Upper lobe of left lung (tissue), 6 donors: Measurements from ENCODE around the gene DCTN2. TPM values are rescaled to one million over a fixed set of nuclear protein-coding genes. Genes with fewer than 3 reads are reported as not detected.

Experiments used
- ATAC-seq, 2 donors: fragments of 200-7000 bp; cut with Tn5 transposase; one replicate each; pipeline ENCODE4 v1.9.1; 2022; ENCODE audit warnings: mild to moderate bottlenecking in 2 of 2, moderate library complexity in 2 of 2; ENCODE audit not compliant: low FRiP score in 2 of 2
- DNase-seq, 2 donors: peaks; one replicate each; pipeline ENCODE4 v3.0.0-alpha.2; 2019 to 2020
- H3K27ac ChIP-seq, 4 donors: fragments of 200-600 bp; sonication (generic); one replicate each; pipeline ENCODE4 v1.5.1; 2016 to 2019
- H3K27me3 ChIP-seq, 4 donors: fragments of 200-600 bp; sonication (generic); one replicate each; pipeline ENCODE4 v1.5.1; 2017 to 2019
- H3K36me3 ChIP-seq, 4 donors: fragments of 200-600 bp; sonication (generic); one replicate each; pipeline ENCODE4 v1.5.1; 2016 to 2019
- H3K4me1 ChIP-seq, 4 donors: fragments of 200-600 bp; sonication (generic); one replicate each; pipeline ENCODE4 v1.5.1; 2018 to 2019
- H3K4me3 ChIP-seq, 4 donors: fragments of 200-600 bp; sonication (generic); one replicate each; pipeline ENCODE4 v1.5.1; 2017 to 2019; ENCODE audit warnings: mild to moderate bottlenecking in 2 of 4, moderate library complexity in 1 of 4
- H3K9me3 ChIP-seq, 4 donors: fragments of 200-600 bp; sonication (generic); one replicate each; pipeline ENCODE4 v1.5.1; 2018 to 2019
- EP300 ChIP-seq, 4 donors: sonication (generic); formaldehyde crosslinking; IDR thresholded peaks; one replicate each; pipeline ENCODE4 v1.5.1; 2017; ENCODE audit warnings: antibody characterized with exemption in 4 of 4, control low read depth in 2 of 4
- POLR2A ChIP-seq, 4 donors: fragments of 450-650 bp; IDR thresholded peaks; one replicate each; pipeline ENCODE4 v1.5.1; 2016 to 2017; ENCODE audit warnings: antibody characterized with exemption in 4 of 4, mild to moderate bottlenecking in 2 of 4
- POLR2AphosphoS5 ChIP-seq, 2 donors: sonication (generic); formaldehyde crosslinking; IDR thresholded peaks; one replicate each; pipeline ENCODE4 v1.5.1; 2017; ENCODE audit warnings: antibody characterized with exemption in 2 of 2
- WGBS, 2 donors: methylation state at CpG; one replicate each; pipeline ENCODE4 v1.1.5; 2017 to 2018; 5-methylcytosine and 5-hydroxymethylcytosine counted together
- total RNA-seq, 6 donors: library from RNA; depleted of rRNA in 4 of 6; stranded (reverse); fragments of >200 nt in 4 of 6; gene quantifications; one replicate each; pipeline versions ENCODE4 v1.1.0 to v1.2.1, GENCODE V29; 2016 to 2021
- TF ChIP-seq, protein P1 (sequence below), 6 experiments: fragments of 450-650 bp in 4 of 6; fragments of 200-600 bp in 2 of 6; sonication (generic) in 2 of 6; IDR thresholded peaks; one replicate each; pipeline ENCODE4 v1.5.1; 2016 to 2019; ENCODE audit warnings: antibody characterized with exemption in 6 of 6
- donor health status: DM: no; HTN: no; CAD: no; lungs with moderate emphysema.
- donor health status: DM: no; HTN: yes; CAD: no; lungs with severe emphysema.

Gene DCTN2
- total RNA-seq, 6 donors from 2014 or later: 83.1 to 145 (median 110) TPM

DNA sequence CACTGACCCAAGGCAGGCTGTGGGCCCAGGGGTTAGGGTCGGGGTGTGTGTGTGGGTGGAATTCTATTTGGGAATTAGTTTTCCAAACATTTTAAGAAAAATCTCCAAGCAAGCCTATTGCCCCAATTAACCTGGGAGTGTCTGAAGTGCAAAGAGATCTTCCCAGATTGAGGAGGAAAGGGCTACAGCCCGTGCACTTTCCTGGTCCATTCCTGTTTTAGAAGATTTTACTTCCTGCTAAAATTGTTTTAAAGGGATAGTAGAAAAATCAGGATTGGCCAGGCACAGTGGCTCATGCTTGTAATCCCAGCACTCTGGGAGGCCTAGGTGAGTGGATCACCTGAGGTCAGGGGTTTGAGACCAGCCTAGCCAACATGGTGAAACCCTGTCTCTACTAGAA lies 5.3 kb downstream of the DCTN2 start:
- H3K36me3 ChIP-seq: peaks cover 0 to 60% (median 18%) of the 10 kb centered on the region in 4 donors
- 86 to 89% methylated on average over 2 of the region's 2 CpGs for WGBS, 2 donors

DNA sequence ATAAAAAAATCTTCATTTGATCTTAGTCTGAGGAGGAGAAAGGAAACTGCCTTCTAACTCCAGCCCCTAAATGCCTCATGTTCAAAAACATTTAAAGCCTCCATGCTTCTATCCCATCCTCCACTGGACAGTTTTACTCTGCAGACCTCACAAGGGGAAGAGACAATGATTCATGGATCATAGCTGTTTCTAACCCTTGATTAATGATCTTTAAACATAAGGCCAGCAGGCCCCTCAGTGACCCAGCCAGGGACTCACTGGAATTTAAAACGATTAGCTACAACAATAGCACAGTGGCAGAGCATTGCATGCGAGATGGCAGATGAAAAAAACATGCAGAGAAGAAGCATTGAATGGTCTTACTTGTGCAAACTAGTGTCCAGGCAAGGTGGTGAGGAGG lies 6.0 kb downstream of the DCTN2 start:
- TF ChIP-seq POLR2AphosphoS5 (IDR thresholded peaks at IDR 0.05) (no peak), POLR2A (IDR thresholded peaks at IDR 0.05) (no peak)
- TF ChIP-seq, protein P1, sequence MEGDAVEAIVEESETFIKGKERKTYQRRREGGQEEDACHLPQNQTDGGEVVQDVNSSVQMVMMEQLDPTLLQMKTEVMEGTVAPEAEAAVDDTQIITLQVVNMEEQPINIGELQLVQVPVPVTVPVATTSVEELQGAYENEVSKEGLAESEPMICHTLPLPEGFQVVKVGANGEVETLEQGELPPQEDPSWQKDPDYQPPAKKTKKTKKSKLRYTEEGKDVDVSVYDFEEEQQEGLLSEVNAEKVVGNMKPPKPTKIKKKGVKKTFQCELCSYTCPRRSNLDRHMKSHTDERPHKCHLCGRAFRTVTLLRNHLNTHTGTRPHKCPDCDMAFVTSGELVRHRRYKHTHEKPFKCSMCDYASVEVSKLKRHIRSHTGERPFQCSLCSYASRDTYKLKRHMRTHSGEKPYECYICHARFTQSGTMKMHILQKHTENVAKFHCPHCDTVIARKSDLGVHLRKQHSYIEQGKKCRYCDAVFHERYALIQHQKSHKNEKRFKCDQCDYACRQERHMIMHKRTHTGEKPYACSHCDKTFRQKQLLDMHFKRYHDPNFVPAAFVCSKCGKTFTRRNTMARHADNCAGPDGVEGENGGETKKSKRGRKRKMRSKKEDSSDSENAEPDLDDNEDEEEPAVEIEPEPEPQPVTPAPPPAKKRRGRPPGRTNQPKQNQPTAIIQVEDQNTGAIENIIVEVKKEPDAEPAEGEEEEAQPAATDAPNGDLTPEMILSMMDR (IDR thresholded peaks at IDR 0.05): no peak
- ATAC-seq: no peak
- Histone ChIP-seq H3K27me3 (no peaks in the 10 kb centered on the region), H3K4me1 (peaks cover 14 to 23% (median 19%) of the 10 kb centered on the region in 4 donors), H3K4me3 (no peak overlapping the region), H3K9me3 (no peaks in the 10 kb centered on the region), H3K27ac (no peak overlapping the region), H3K36me3 (peaks cover 0 to 60% (median 18%) of the 10 kb centered on the region in 4 donors)
- DNase-seq: no peak
- 48 to 71% methylated on average over 2 of the region's 2 CpGs for WGBS, 2 donors

More for the DNA sequence above, 5.3 kb downstream of the DCTN2 start:
- H3K9me3 ChIP-seq: no peaks in the 10 kb centered on the region
- H3K4me1 ChIP-seq: peaks cover 19 to 29% (median 21%) of the 10 kb centered on the region in 4 donors
- H3K4me3 ChIP-seq: no peak overlapping the region
- TF ChIP-seq POLR2AphosphoS5 (IDR thresholded peaks at IDR 0.05) (no peak), POLR2A (IDR thresholded peaks at IDR 0.05) (no peak), EP300 (IDR thresholded peaks at IDR 0.05) (no peak)
- TF ChIP-seq, protein P1 (IDR thresholded peaks at IDR 0.05): no peak
- DNase-seq (no peak), ATAC-seq (no peak)
- H3K27ac ChIP-seq: no peak overlapping the region
- H3K27me3 ChIP-seq: no peaks in the 10 kb centered on the region

DNA sequence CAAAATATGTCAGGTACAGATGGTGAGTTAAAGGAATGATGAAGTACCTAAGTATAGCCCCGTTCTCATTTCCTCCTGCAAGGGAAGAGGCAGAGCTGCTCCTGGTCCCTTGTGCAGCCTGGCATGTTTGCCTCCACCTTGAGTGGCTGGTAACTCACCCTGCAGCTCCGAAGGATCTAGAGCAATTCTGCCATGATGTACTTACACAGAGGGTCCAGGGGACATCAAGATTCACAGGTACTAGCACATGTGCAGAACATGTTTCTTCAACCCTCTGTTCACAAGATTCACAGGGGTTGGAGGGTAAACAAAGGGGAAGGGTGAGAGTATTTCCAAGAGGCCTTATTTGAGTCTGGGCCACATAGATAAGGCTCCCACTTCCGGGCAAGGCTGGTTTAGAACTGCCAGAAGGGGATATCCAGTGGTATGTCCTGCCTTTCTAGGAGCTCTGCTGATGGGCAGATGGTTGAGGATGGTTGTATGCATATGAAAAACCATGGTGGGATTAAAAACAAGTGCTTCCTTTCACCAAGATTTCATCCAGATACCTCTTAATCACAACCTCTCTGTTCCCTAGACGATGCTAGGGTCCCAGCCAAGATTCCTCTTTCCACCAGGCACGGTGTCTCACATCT lies 7.7 kb downstream of the DCTN2 start:
- Histone ChIP-seq H3K4me1 (peaks cover 0 to 7% (median 6%) of the 10 kb centered on the region in 4 donors), H3K9me3 (no peaks in the 10 kb centered on the region), H3K27ac (no peak overlapping the region), H3K27me3 (no peaks in the 10 kb centered on the region), H3K4me3 (no peak overlapping the region), H3K36me3 (peaks cover 6 to 76% (median 27%) of the 10 kb centered on the region in 4 donors)
- DNase-seq (no peak), ATAC-seq (no peak)
- 70 to 71% methylated on average over 5 of the region's 5 CpGs for WGBS, 2 donors
- TF ChIP-seq EP300 (IDR thresholded peaks at IDR 0.05): no peak
- no peak for TF ChIP-seq POLR2AphosphoS5 (IDR thresholded peaks at IDR 0.05)
- TF ChIP-seq, protein P1 (IDR thresholded peaks at IDR 0.05): no peak
- no peak for TF ChIP-seq POLR2A (IDR thresholded peaks at IDR 0.05)

- Histone ChIP-seq H3K27ac (no peak overlapping the region), H3K27me3 (no peaks in the 10 kb centered on the region), H3K4me3 (no peak overlapping the region), H3K36me3 (peaks cover 21 to 89% (median 48%) of the 10 kb centered on the region in 4 donors), H3K9me3 (no peaks in the 10 kb centered on the region), H3K4me1 (peaks cover 0 to 5% (median 0%) of the 10 kb centered on the region in 4 donors)
- no peak for DNase-seq
- ATAC-seq: no peak
- TF ChIP-seq EP300 (IDR thresholded peaks at IDR 0.05): no peak
- no peak for TF ChIP-seq POLR2AphosphoS5 (IDR thresholded peaks at IDR 0.05)
- TF ChIP-seq, protein P1 (IDR thresholded peaks at IDR 0.05): no peak
- no peak for TF ChIP-seq POLR2A (IDR thresholded peaks at IDR 0.05)
- WGBS, 2 donors: 100% methylated on average over 1 of the region's 1 CpG
Measured at GRCh38 chr12:57536597-57536942, 10.4 kb downstream of the DCTN2 start.
